Measurements from ENCODE around the gene BCAT1.

BCAT1 gene

DNA sequence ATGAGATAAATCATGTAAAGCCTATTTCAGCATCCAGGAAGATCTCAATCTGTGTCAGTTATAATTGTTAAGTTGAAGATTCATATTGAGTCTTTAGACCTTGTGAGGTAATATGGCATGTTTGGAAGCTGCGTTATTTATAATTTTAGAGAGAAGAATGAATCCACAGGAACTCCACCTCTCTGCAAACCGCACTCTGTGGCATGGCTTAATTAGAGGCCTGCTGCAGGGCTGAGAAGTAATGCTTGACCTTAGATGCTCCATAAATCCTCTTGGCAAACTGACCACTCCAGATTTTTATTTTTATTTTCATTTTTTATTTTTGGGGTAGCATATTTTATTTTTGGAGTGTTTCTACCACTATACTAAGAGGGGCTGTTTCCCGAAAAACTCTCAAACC, 28.8 kb downstream of the BCAT1 start:
- intact Hi-C loops (cut with DNase I; ENCODE audit: low total_unique reads): no loop called here
- TF ChIP-seq CTCF (IDR thresholded peaks at IDR 0.05): no peak
- DNase-seq: no peak
- H3K4me3 ChIP-seq: no peak overlapping the region
- no peaks in the 10 kb centered on the region for H3K9me3 ChIP-seq
- no peaks in the 10 kb centered on the region for H3K36me3 ChIP-seq
- H3K4me1 ChIP-seq: no peaks in the 10 kb centered on the region
- no peak overlapping the region for H3K27ac ChIP-seq
- H3K27me3 ChIP-seq: no peaks in the 10 kb centered on the region

DNA sequence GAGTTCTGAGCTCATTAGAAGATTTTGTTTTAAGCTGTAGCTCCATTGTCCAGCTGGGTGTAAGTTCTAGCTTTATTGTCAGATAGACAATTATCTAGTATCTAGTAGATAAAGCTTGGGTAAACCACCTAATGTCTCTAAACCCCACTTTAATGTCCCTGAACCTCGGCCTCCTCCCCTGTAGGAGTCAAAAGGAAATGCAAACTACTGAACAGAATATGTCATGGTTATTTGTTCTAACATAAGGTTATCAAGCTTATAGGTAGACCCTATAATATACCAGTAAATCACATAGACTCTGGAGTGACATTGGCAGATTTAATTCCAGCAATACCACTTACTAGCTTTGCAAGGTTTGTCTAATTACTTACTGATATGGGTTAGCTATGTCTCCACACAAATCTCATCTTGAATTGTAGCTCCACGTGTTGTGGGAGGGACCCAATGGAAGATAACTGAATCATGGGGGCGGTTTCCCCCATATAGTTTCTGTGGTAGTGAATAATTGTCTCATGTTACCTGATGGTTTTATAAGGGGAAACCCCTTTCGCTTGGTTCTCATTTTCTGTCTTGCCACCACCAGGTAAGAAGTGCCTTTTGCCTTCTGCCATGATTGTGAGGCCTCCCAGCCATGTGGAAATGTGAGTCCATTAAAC, 29.4 kb downstream of the BCAT1 start:
- intact Hi-C loops (cut with DNase I; ENCODE audit: low total_unique reads): no loop called here
- Histone ChIP-seq H3K27ac (no peak overlapping the region), H3K4me1 (no peaks in the 10 kb centered on the region), H3K4me3 (no peak overlapping the region), H3K27me3 (no peaks in the 10 kb centered on the region), H3K9me3 (no peaks in the 10 kb centered on the region), H3K36me3 (no peaks in the 10 kb centered on the region)
- DNase-seq: no peak
- TF ChIP-seq CTCF (IDR thresholded peaks at IDR 0.05): no peak

- no peaks in the 10 kb centered on the region for H3K9me3 ChIP-seq
- no peaks in the 10 kb centered on the region for H3K27me3 ChIP-seq
- no peaks in the 10 kb centered on the region for H3K4me1 ChIP-seq
- H3K4me3 ChIP-seq: no peak overlapping the region
- no peak for DNase-seq
- H3K27ac ChIP-seq: no peak overlapping the region
- no peak for TF ChIP-seq CTCF (IDR thresholded peaks at IDR 0.05)
- no peaks in the 10 kb centered on the region for H3K36me3 ChIP-seq
- intact Hi-C loops (cut with DNase I; ENCODE audit: low total_unique reads): no loop called here
Observed at GRCh38 chr12:24918596-24918995, 30.3 kb downstream of the BCAT1 start.

DNA sequence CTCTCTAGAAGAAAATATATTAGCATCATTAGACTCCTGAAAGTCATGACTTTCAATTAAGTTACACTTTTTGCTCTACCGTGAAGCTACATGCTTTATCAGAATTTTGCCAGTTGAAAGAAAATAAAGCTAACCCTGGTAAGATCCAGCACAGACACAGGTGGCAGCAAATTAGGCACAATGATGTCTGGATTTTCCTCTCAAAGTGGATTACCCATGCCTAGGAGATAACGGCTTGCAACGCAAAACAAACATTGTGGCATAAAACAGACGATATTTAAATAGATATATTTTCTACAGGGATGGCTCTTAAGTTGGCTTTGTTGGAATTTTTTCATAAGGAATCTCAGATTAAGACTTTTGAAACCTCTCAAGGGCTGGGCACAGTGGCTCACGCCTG, 33.4 kb downstream of the BCAT1 start:
- H3K27me3 ChIP-seq: no peaks in the 10 kb centered on the region
- no peak for TF ChIP-seq CTCF (IDR thresholded peaks at IDR 0.05)
- H3K9me3 ChIP-seq: no peaks in the 10 kb centered on the region
- H3K4me1 ChIP-seq: no peaks in the 10 kb centered on the region
- no peaks in the 10 kb centered on the region for H3K36me3 ChIP-seq
- intact Hi-C loops (cut with DNase I; ENCODE audit: low total_unique reads): no loop called here
- DNase-seq: no peak
- H3K4me3 ChIP-seq: no peak overlapping the region
- no peak overlapping the region for H3K27ac ChIP-seq

- TF ChIP-seq CTCF (IDR thresholded peaks at IDR 0.05): no peak
- no peaks in the 10 kb centered on the region for H3K27me3 ChIP-seq
- no peak overlapping the region for H3K4me3 ChIP-seq
- no peaks in the 10 kb centered on the region for H3K36me3 ChIP-seq
- no peak overlapping the region for H3K27ac ChIP-seq
- H3K4me1 ChIP-seq: no peaks in the 10 kb centered on the region
- H3K9me3 ChIP-seq: no peaks in the 10 kb centered on the region
- intact Hi-C loops (cut with DNase I; ENCODE audit: low total_unique reads): no loop called here
- no peak for DNase-seq
Observed at GRCh38 chr12:24913953-24914352, 34.9 kb downstream of the BCAT1 start.

GRCh38 chr12:24913130-24913529, 35.8 kb downstream of the BCAT1 start:
- H3K4me1 ChIP-seq: no peaks in the 10 kb centered on the region
- H3K4me3 ChIP-seq: no peak overlapping the region
- no peaks in the 10 kb centered on the region for H3K36me3 ChIP-seq
- intact Hi-C loops (cut with DNase I; ENCODE audit: low total_unique reads): no loop called here
- H3K27ac ChIP-seq: no peak overlapping the region
- TF ChIP-seq CTCF (IDR thresholded peaks at IDR 0.05): no peak
- H3K27me3 ChIP-seq: no peaks in the 10 kb centered on the region
- DNase-seq: no peak
- no peaks in the 10 kb centered on the region for H3K9me3 ChIP-seq
